ENCODE data around the gene NBPF3.

GRCh38 chr1:21517660-21518480, 77.9 kb downstream of the NBPF3 start:
- no peak for TF ChIP-seq POLR2AphosphoS5 (IDR thresholded peaks at IDR 0.05; ENCODE audit: low read depth, low read length)
- TF ChIP-seq POLR2A (IDR thresholded peaks at IDR 0.05; ENCODE audit: low read depth, low read length), result no peak
- TF ChIP-seq TAF1 (IDR thresholded peaks at IDR 0.05; ENCODE audit: low read depth, low read length), result no peak
- TF ChIP-seq SPI1 (IDR thresholded peaks at IDR 0.05; ENCODE audit: low read depth, low read length), result no peak
- TF ChIP-seq PAX5 (IDR thresholded peaks at IDR 0.05; ENCODE audit: insufficient read depth, low read length, severe bottlenecking), result no peak
